ENCODE data around the gene TPO. TPM values are rescaled to one million over a fixed set of nuclear protein-coding genes. Genes with fewer than 3 reads are reported as not detected.

The TPO gene
- total RNA-seq, 1 donor from 2014 or later: not detected

DNA sequence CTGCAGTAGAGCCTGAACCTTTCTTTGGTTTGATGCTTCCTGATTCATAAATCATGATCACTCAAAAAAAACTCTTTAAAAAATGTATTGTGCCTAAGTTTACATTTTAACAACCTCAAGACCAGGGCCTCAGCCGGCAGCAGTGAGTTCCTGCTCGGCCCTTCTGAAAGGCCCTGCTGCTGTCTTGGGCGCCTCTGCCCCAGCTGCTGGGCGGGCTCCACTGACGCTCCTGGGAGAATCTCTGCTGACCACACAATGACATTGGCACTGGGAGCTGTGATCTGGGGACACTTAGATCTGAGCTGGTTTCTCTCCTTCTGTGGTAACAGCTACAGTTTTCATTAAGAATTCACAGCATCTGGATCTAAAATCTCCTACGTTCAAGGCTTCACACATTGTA is 25.7 kb downstream of the TPO start:
- no peak overlapping the region for H3K27ac ChIP-seq
- H3K4me1 ChIP-seq: no peaks in the 10 kb centered on the region
- H3K79me2 ChIP-seq (ENCODE audit: low read depth): no peaks in the 10 kb centered on the region
- H3K4me3 ChIP-seq: no peak overlapping the region
- Mint-ChIP-seq H3K4me1 (peaks cover 3% of the 10 kb centered on the region), H3K36me3 (no peaks in the 10 kb centered on the region), H3K27me3 (ENCODE audit: insufficient read depth, low read depth) (peaks cover 13% of the 10 kb centered on the region), H3K9me3 (peaks cover 10% of the 10 kb centered on the region), H3K27ac (no peak overlapping the region), H3K4me3 (no peak overlapping the region)
- DNase-seq (ENCODE audit: low spot score): no peak
- no peaks in the 10 kb centered on the region for H4K20me1 ChIP-seq (ENCODE audit: low read depth)
- H2AFZ ChIP-seq (replicated peaks): no peak overlapping the region
- no peak overlapping the region for H3K9ac ChIP-seq
- H3K27me3 ChIP-seq: no peaks in the 10 kb centered on the region
- no peaks in the 10 kb centered on the region for H3F3A ChIP-seq (ENCODE audit: low read depth)
- H3K9me3 ChIP-seq (ENCODE audit: low read depth): no peaks in the 10 kb centered on the region
- no peaks in the 10 kb centered on the region for H3K36me3 ChIP-seq
- TF ChIP-seq, protein P1, sequence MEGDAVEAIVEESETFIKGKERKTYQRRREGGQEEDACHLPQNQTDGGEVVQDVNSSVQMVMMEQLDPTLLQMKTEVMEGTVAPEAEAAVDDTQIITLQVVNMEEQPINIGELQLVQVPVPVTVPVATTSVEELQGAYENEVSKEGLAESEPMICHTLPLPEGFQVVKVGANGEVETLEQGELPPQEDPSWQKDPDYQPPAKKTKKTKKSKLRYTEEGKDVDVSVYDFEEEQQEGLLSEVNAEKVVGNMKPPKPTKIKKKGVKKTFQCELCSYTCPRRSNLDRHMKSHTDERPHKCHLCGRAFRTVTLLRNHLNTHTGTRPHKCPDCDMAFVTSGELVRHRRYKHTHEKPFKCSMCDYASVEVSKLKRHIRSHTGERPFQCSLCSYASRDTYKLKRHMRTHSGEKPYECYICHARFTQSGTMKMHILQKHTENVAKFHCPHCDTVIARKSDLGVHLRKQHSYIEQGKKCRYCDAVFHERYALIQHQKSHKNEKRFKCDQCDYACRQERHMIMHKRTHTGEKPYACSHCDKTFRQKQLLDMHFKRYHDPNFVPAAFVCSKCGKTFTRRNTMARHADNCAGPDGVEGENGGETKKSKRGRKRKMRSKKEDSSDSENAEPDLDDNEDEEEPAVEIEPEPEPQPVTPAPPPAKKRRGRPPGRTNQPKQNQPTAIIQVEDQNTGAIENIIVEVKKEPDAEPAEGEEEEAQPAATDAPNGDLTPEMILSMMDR (IDR thresholded peaks at IDR 0.05): no peak
- TF ChIP-seq EZH2phosphoT487 (IDR thresholded peaks at IDR 0.05) (no peak), EZH2 (IDR thresholded peaks at IDR 0.05) (no peak)
- H3K4me2 ChIP-seq: no peak overlapping the region

DNA sequence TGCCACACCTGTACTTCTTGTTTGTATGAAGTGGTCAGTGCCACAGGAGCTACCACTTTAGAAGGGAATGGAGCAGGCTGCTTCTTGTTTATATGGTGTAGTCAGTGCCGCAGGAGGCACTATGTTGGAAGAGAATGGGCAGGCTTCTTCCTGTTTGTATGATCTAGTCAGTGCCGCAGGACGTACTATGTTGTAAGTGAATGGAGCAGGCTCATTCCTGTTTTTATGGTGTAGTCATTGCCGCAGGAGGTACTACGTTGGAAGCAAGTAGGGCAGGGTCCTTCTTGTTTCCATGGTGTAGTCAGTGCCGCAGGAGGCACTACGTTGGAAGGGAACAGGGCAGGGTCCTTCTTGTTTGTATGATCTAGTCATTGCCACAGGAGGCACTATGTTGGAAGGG is 27.3 kb downstream of the TPO start:
- H3K36me3 Mint-ChIP-seq: no peaks in the 10 kb centered on the region
- no peak for TF ChIP-seq EZH2 (IDR thresholded peaks at IDR 0.05)
- TF ChIP-seq, protein P1 (IDR thresholded peaks at IDR 0.05): no peak
- TF ChIP-seq EZH2phosphoT487 (IDR thresholded peaks at IDR 0.05): no peak
- H3K27me3 Mint-ChIP-seq (ENCODE audit: insufficient read depth, low read depth): peaks cover 13% of the 10 kb centered on the region
- Histone ChIP-seq H2AFZ (replicated peaks) (no peak overlapping the region), H3K9me3 (ENCODE audit: low read depth) (no peaks in the 10 kb centered on the region), H3K4me2 (no peak overlapping the region), H3K36me3 (no peaks in the 10 kb centered on the region), H3F3A (ENCODE audit: low read depth) (no peaks in the 10 kb centered on the region), H3K79me2 (ENCODE audit: low read depth) (no peaks in the 10 kb centered on the region), H3K4me3 (no peak overlapping the region), H3K9ac (no peak overlapping the region), H3K27me3 (no peaks in the 10 kb centered on the region), H3K4me1 (no peaks in the 10 kb centered on the region), H3K27ac (no peak overlapping the region), H4K20me1 (ENCODE audit: low read depth) (no peaks in the 10 kb centered on the region)
- peaks cover 10% of the 10 kb centered on the region for H3K9me3 Mint-ChIP-seq
- H3K27ac Mint-ChIP-seq: no peak overlapping the region
- DNase-seq (ENCODE audit: low spot score): no peak
- H3K4me1 Mint-ChIP-seq: peaks cover 3% of the 10 kb centered on the region
- no peak overlapping the region for H3K4me3 Mint-ChIP-seq

DNA sequence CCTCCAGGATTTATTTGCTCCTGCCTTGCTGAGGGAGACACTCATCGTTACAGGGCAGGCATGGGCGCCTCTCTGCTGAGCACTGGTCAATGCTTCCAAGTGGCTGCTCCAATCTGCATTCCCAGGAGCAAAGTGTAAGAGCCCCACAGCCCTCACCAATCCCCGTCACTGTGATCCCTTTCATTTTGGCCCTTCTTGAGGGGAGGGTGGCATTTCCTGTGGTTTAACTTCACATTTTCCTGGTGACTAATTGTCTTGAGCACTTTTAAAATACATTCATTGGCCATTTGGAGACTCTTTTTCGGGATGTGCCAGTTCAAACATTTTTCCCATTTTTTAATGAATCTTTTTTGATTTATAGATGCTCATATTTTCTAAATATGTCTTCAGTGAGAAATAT is 33.0 kb downstream of the TPO start:
- no peak overlapping the region for H3K27ac Mint-ChIP-seq
- H3K9me3 ChIP-seq (ENCODE audit: low read depth): no peaks in the 10 kb centered on the region
- H3K4me3 Mint-ChIP-seq: no peak overlapping the region
- H3K4me3 ChIP-seq: no peak overlapping the region
- peaks cover 3% of the 10 kb centered on the region for H3K36me3 Mint-ChIP-seq
- H3K9me3 Mint-ChIP-seq: peaks cover 12% of the 10 kb centered on the region
- H2AFZ ChIP-seq (replicated peaks): no peak overlapping the region
- no peak overlapping the region for H3K9ac ChIP-seq
- H3K79me2 ChIP-seq (ENCODE audit: low read depth): no peaks in the 10 kb centered on the region
- H3K4me1 Mint-ChIP-seq: peaks cover 18% of the 10 kb centered on the region
- no peaks in the 10 kb centered on the region for H3K4me1 ChIP-seq
- H3F3A ChIP-seq (ENCODE audit: low read depth): no peaks in the 10 kb centered on the region
- no peaks in the 10 kb centered on the region for H3K36me3 ChIP-seq
- no peaks in the 10 kb centered on the region for H3K27me3 ChIP-seq
- H3K27ac ChIP-seq: no peak overlapping the region
- no peak overlapping the region for H3K4me2 ChIP-seq
- H4K20me1 ChIP-seq (ENCODE audit: low read depth): no peaks in the 10 kb centered on the region
- peaks cover 9% of the 10 kb centered on the region for H3K27me3 Mint-ChIP-seq (ENCODE audit: insufficient read depth, low read depth)
- no peak for TF ChIP-seq EZH2 (IDR thresholded peaks at IDR 0.05)
- TF ChIP-seq EZH2phosphoT487 (IDR thresholded peaks at IDR 0.05): no peak
- DNase-seq (ENCODE audit: low spot score): no peak

DNA sequence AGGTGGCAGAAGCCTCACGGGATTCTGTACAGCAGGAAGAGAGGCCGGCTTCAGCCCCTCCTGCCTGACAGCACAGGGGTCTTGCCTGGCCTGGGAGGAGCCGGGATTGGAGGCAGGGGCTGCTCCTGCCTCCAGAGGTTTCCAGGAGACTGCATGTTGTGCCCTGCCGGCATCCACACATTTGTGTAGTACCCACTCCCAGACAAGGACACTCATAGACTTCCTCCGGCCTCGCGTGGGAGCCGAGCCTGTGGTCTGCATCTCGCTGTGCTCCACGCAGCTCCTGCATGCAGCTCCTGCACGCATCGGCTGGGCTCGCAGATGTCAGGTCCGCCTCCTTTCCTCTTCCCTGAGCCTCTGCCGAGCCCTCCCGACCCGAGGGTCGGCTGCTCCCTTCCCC is 34.7 kb downstream of the TPO start:
- Histone ChIP-seq H3K27me3 (no peaks in the 10 kb centered on the region), H3K4me1 (no peaks in the 10 kb centered on the region), H3K27ac (no peak overlapping the region), H4K20me1 (ENCODE audit: low read depth) (no peaks in the 10 kb centered on the region), H3K9ac (no peak overlapping the region), H3K4me3 (no peak overlapping the region), H3F3A (ENCODE audit: low read depth) (no peaks in the 10 kb centered on the region), H3K79me2 (ENCODE audit: low read depth) (no peaks in the 10 kb centered on the region), H3K4me2 (no peak overlapping the region), H3K9me3 (ENCODE audit: low read depth) (no peaks in the 10 kb centered on the region), H3K36me3 (no peaks in the 10 kb centered on the region), H2AFZ (replicated peaks) (no peak overlapping the region)
- H3K36me3 Mint-ChIP-seq: peaks cover 3% of the 10 kb centered on the region
- H3K27ac Mint-ChIP-seq: peak overlapping the region; percentile 37
- TF ChIP-seq EZH2 (IDR thresholded peaks at IDR 0.05) (no peak), EZH2phosphoT487 (IDR thresholded peaks at IDR 0.05) (no peak)
- TF ChIP-seq, protein P1 (IDR thresholded peaks at IDR 0.05): no peak
- peaks cover 10% of the 10 kb centered on the region for H3K27me3 Mint-ChIP-seq (ENCODE audit: insufficient read depth, low read depth)
- peaks cover 21% of the 10 kb centered on the region for H3K4me1 Mint-ChIP-seq
- H3K4me3 Mint-ChIP-seq: no peak overlapping the region
- no peak for DNase-seq (ENCODE audit: low spot score)
- peaks cover 6% of the 10 kb centered on the region for H3K9me3 Mint-ChIP-seq
